ENCODE measurements around the gene TCF12.

DNA sequence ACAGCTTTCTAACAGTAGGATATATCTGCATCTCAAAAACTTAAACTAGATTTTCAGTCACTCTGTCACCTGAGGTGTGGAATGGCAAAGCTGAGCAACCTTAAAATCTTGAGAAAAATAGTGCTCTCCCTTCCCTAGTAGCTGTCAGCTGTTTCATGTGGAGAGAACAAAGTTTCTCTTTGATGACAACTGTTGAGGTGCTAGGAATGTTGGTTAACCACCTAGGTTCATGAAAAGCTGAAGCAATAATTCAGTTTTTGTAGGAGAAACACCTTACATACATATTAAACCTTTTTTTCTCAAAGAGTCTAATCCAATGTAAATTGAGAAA lies 40.8 kb downstream of the TCF12 start:
- TF ChIP-seq, protein P1, sequence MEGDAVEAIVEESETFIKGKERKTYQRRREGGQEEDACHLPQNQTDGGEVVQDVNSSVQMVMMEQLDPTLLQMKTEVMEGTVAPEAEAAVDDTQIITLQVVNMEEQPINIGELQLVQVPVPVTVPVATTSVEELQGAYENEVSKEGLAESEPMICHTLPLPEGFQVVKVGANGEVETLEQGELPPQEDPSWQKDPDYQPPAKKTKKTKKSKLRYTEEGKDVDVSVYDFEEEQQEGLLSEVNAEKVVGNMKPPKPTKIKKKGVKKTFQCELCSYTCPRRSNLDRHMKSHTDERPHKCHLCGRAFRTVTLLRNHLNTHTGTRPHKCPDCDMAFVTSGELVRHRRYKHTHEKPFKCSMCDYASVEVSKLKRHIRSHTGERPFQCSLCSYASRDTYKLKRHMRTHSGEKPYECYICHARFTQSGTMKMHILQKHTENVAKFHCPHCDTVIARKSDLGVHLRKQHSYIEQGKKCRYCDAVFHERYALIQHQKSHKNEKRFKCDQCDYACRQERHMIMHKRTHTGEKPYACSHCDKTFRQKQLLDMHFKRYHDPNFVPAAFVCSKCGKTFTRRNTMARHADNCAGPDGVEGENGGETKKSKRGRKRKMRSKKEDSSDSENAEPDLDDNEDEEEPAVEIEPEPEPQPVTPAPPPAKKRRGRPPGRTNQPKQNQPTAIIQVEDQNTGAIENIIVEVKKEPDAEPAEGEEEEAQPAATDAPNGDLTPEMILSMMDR (IDR thresholded peaks at IDR 0.05) = no peak
- TF ChIP-seq EZH2 (IDR thresholded peaks at IDR 0.05) (no peak), EZH2phosphoT487 (IDR thresholded peaks at IDR 0.05) (no peak)
